Endothelial cell of umbilical vein (primary cell): ENCODE results near the gene SNORC. TPM values are rescaled to one million over a fixed set of nuclear protein-coding genes. Genes with fewer than 3 reads are reported as not detected.

Experiments used
- BruUV-seq: library from RNA; stranded (reverse); fragments of 400-500 nt; replicated peaks from 2 replicates; lab custom pipeline; 2021; lab: Mats Ljungman, UMichigan
- CTCF ChIA-PET: fragments of 300-600, 350-600 bp; sonication (Branson Sonifier 250); formaldehyde crosslinking; loops from one replicate; lab custom pipeline; 2021; ENCODE audit warnings: antibody characterized with exemption, inconsistent platforms; lab: Charles Lee
- POLR2A ChIA-PET: fragments of 300-600, 350-600 bp; sonication (Branson Sonifier 250); formaldehyde crosslinking; loops from one replicate; lab custom pipeline; 2021; ENCODE audit warnings: antibody characterized with exemption, inconsistent platforms; lab: Charles Lee
- DNase-seq: peaks from one replicate; pipeline ENCODE4 v3.0.0-alpha.2; 2011; ENCODE audit warnings: low read depth, low spot score
- FAIRE-seq: peaks from 2 replicates; lab custom pipeline; 2011; peaks lifted over from hg19 to GRCh38; lab: Jason Lieb, UNC
- H2AFZ ChIP-seq: 2 replicates; pipeline ENCODE4 v1.6.0; 2012; ENCODE audit warnings: low read depth, low read length, control low read depth, inconsistent platforms
- H3K27ac ChIP-seq: 2 replicates; pipeline ENCODE4 v1.5.1; 2011; ENCODE audit warnings: low read depth, mild to moderate bottlenecking, control low read depth, low read length, moderate library complexity; ENCODE audit not compliant: insufficient read depth
- H3K27me3 ChIP-seq, 2 experiments: 2 replicates each; pipeline versions ENCODE4 v1.6.0 to v1.6.1; 2011; ENCODE audit warnings: low read length in 2 of 2, mixed read lengths in 1 of 2; ENCODE audit not compliant: control insufficient read depth in 2 of 2, insufficient read depth in 2 of 2
- H3K36me3 ChIP-seq, 2 experiments: 2 replicates in 1 of 2; 3 replicates in 1 of 2; pipeline ENCODE4 v1.5.1; 2011; ENCODE audit warnings: low read length in 2 of 2, mild to moderate bottlenecking in 1 of 2, moderate library complexity in 1 of 2; ENCODE audit not compliant: control insufficient read depth in 2 of 2, insufficient read depth in 2 of 2; ENCODE audit errors: extremely low read depth in 1 of 2
- H3K4me1 ChIP-seq: 3 replicates; pipeline ENCODE4 v1.5.1; 2011; ENCODE audit warnings: mild to moderate bottlenecking, low read length; ENCODE audit not compliant: control insufficient read depth, insufficient read depth; ENCODE audit errors: extremely low read depth
- H3K4me2 ChIP-seq: 2 replicates; pipeline ENCODE4 v1.6.1; 2011; ENCODE audit warnings: low read length, control low read depth, mixed read lengths; ENCODE audit not compliant: insufficient read depth
- H3K4me3 ChIP-seq, 3 experiments: fragments of 200-600 bp in 1 of 3; sonication (generic), shearing (Covaris generic) in 1 of 3; replicated peaks in 1 of 3; 2 replicates each; pipeline ENCODE4 v1.5.1; 2011 to 2016; ENCODE audit warnings: control low read depth in 3 of 3, low read length in 3 of 3, mild to moderate bottlenecking in 2 of 3, inconsistent platforms in 1 of 3, low read depth in 1 of 3, moderate library complexity in 1 of 3; ENCODE audit not compliant: insufficient read depth in 1 of 3
- H3K79me2 ChIP-seq: 2 replicates; pipeline ENCODE4 v1.6.0; 2012; ENCODE audit warnings: low read length, inconsistent platforms; ENCODE audit not compliant: control insufficient read depth, insufficient read depth
- H3K9ac ChIP-seq: replicated peaks from 2 replicates; pipeline ENCODE3; 2011; ENCODE audit warnings: low read length, control low read depth; ENCODE audit not compliant: insufficient read depth; ENCODE audit errors: extremely low read depth
- H3K9me1 ChIP-seq: replicated peaks from 3 replicates; pipeline ENCODE4 v1.6.0; 2011; ENCODE audit warnings: mild to moderate bottlenecking, low read length; ENCODE audit not compliant: control insufficient read depth, insufficient read depth; ENCODE audit errors: extremely low read depth
- H3K9me3 ChIP-seq: replicated peaks from 2 replicates; pipeline ENCODE4 v1.5.1; 2012; ENCODE audit warnings: low read length, inconsistent platforms; ENCODE audit not compliant: control insufficient read depth, insufficient read depth
- H4K20me1 ChIP-seq: replicated peaks from 2 replicates; pipeline ENCODE3; 2011; ENCODE audit warnings: mild to moderate bottlenecking, low read length; ENCODE audit not compliant: control insufficient read depth, insufficient read depth; ENCODE audit errors: extremely low read depth
- CTCF ChIP-seq, 2 donors: IDR thresholded peaks; 1 replicate in 1 of 2; 2 replicates in 1 of 2; pipeline ENCODE4 v1.5.1; 2011; ENCODE audit warnings: low read length in 2 of 2, mild to moderate bottlenecking in 2 of 2, moderate library complexity in 2 of 2, control low read depth in 1 of 2, inconsistent platforms in 1 of 2, low read depth in 1 of 2; ENCODE audit not compliant: insufficient read depth in 1 of 2; ENCODE audit errors: extremely low read depth in 1 of 2
- EZH2 ChIP-seq: IDR thresholded peaks from 2 replicates; pipeline ENCODE4 v1.6.1; 2012; ENCODE audit warnings: borderline replicate concordance, low read depth, mild to moderate bottlenecking, moderate library complexity, low read length, inconsistent platforms; ENCODE audit not compliant: severe bottlenecking
- FOS ChIP-seq: IDR thresholded peaks from 2 replicates; pipeline ENCODE4 v1.6.1; 2011; ENCODE audit warnings: mild to moderate bottlenecking, low read length, moderate library complexity, borderline replicate concordance; ENCODE audit not compliant: insufficient read depth
- GATA2 ChIP-seq: IDR thresholded peaks from 2 replicates; pipeline ENCODE4 v1.7.0; 2011; ENCODE audit warnings: low read depth, mild to moderate bottlenecking, moderate library complexity, mixed read lengths, low read length; ENCODE audit not compliant: insufficient read length, insufficient read depth
- JUN ChIP-seq: IDR thresholded peaks from 2 replicates; pipeline ENCODE4 v1.6.1; 2011; ENCODE audit warnings: borderline replicate concordance, low read depth; ENCODE audit not compliant: insufficient read length, insufficient read depth
- MAX ChIP-seq: IDR thresholded peaks from 2 replicates; pipeline ENCODE4 v1.6.1; 2011; ENCODE audit not compliant: insufficient read depth, insufficient read length
- MYC ChIP-seq: IDR thresholded peaks from one replicate; pipeline ENCODE4 v1.6.1; 2011; ENCODE audit warnings: mild to moderate bottlenecking, low read depth, low read length
- POLR2A ChIP-seq: IDR thresholded peaks from 2 replicates; pipeline ENCODE4 v1.6.1; 2012; ENCODE audit warnings: low read depth, mild to moderate bottlenecking, control low read depth, low read length
- POLR2AphosphoS5 ChIP-seq: IDR thresholded peaks from 2 replicates; pipeline ENCODE4 v1.6.1; 2012; ENCODE audit warnings: low read depth, mild to moderate bottlenecking, control low read depth, low read length, moderate library complexity; ENCODE audit not compliant: insufficient read depth
- dilution Hi-C: fragments of 300-500 bp; cut with MboI; formaldehyde crosslinking; loops from one replicate; pipeline ENCODE4 v1.15.0; 2019; ENCODE audit warnings: low sequenced_read_pairs; ENCODE audit not compliant: extremely low pct_ligation_motif_present
- intact Hi-C: fragments of 100-400 bp; cut with micrococcal nuclease; formaldehyde crosslinking; loops from one replicate; pipeline ENCODE4 v1.10.0; 2022
- polyA plus RNA-seq, 4 experiments: library from polyadenylated mRNA; depleted of rRNA in 3 of 4; stranded (reverse) in 3 of 4; unstranded in 1 of 4; fragments of >200 nt; gene quantifications; 2 replicates each; pipeline versions ENCODE4 v1.2.1 to v1.2.3, GENCODE V29; 2011 to 2012; ENCODE audit warnings: missing spikeins in 1 of 4
- total RNA-seq: library from RNA; stranded (reverse); gene quantifications from 2 replicates; pipeline ENCODE4 v1.2.3, GENCODE V29; 2021

The SNORC gene
- total and polyA plus RNA-seq, 2 donors (not counting 3 experiments of a cell fraction or from before 2014, with no cell fraction given) = 1.4 to 4.0 TPM

DNA sequence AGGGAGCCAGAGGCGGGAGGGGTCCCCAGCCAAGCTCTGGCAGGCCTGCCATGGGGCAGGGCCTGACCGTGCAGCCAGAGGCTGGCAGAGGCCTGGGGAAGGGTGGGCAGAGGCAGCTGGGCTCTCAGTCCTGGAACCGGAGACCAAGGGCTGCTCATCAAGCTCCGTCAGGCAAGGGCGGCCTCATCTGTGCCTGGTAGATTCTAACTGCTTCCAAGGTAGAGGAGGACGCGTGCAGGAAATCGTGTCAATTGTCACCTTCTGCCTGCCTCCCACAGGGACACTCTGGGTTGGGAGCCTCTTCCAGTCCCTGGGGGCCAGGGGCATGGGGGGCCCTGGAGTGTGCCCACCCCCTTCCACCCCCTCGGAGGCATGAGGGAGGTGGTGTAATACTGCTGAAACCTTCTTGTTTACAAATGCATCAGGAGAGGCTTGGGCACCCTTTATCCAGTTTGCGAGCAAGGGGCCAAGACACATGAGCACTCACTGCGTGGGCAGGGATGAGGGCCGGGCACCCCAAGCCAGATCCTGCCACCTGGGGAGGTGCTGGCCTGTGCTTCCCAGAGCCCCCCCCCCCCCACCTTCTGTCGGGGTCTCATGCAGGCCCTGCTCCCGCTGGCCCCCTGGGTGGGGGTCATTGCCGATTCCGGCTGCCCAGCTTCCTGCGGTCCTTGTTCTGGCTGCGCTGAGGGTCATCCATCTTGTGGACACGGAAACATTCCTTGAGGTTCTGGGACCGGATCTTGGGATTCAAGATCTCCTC is 9.0 kb downstream of the SNORC start:
- Histone ChIP-seq H2AFZ (no peak overlapping the region), H3K9ac (no peak overlapping the region), H3K4me3 (no peak overlapping the region), H3K27me3 (no peaks in the 10 kb centered on the region), H3K9me1 (no peaks in the 10 kb centered on the region), H3K36me3 (no peaks in the 10 kb centered on the region), H3K9me3 (no peaks in the 10 kb centered on the region), H3K79me2 (no peaks in the 10 kb centered on the region), H3K4me1 (no peaks in the 10 kb centered on the region), H3K27ac (no peak overlapping the region), H3K4me2 (no peak overlapping the region), H4K20me1 (no peaks in the 10 kb centered on the region)
- no peak for FAIRE-seq
- POLR2A ChIA-PET = no interaction called here
- dilution Hi-C loops (no loop called here), intact Hi-C loops (no loop called here)
- CTCF ChIA-PET = no interaction called here
- BruUV-seq = no TSS peak
- TF ChIP-seq FOS (no peak), CTCF (IDR thresholded peaks at IDR 0.05; ENCODE audit: extremely low read depth in 1 of 2, insufficient read depth in 1 of 2, low read depth in 1 of 2, low read length in 2 of 2) (no peak), POLR2A (no peak), EZH2 (no peak), GATA2 (no peak), MYC (no peak), MAX (no peak), JUN (no peak), POLR2AphosphoS5 (no peak)
- no peak for DNase-seq
